Measurements from ENCODE around the gene STRN4.

STRN4 gene

DNA sequence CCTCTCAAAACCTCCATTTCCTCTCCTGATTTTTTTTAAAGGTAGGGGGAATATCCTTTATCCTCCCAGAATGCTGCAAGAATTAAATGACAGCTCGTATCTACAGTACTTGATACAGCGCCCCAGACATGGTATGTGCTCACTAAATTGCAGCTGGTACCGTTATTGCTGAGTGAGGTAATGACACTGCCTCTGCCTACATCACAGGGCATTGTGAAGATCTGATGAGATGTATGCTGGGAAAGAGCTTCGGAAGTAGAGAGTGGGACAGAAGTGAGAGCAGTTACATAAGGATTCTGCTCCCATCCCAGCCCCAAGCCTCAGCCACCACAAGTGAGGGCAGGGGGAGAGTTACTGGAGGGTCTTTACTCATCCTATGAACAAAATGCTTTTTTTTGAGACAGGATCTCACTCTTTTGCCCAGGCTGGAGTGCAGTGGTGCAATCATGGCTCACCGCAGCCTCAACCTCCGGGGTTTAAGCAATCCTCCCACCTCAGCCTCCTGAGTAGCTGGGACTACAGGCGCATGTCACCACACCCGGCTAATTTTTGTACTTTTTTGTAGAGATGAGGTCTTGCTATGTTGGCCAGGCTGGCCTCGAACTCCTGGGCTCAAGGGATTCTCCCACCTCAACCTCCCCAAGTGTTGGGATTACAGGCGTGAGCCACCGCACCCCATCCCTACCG is 2.1 kb downstream of the STRN4 start:
- no peak for FAIRE-seq
- DNase-seq (ENCODE audit: insufficient read length, low spot score) = no peak
- no peak for TF ChIP-seq SPI1 (IDR thresholded peaks at IDR 0.05; ENCODE audit: low read depth, low read length)
- no peak for TF ChIP-seq PAX5 (IDR thresholded peaks at IDR 0.05; ENCODE audit: insufficient read depth, low read length, severe bottlenecking)
- no peak for TF ChIP-seq TAF1 (IDR thresholded peaks at IDR 0.05; ENCODE audit: low read depth, low read length)
- no peak for TF ChIP-seq POU2F2 (IDR thresholded peaks at IDR 0.05; ENCODE audit: low read depth, low read length)

DNA sequence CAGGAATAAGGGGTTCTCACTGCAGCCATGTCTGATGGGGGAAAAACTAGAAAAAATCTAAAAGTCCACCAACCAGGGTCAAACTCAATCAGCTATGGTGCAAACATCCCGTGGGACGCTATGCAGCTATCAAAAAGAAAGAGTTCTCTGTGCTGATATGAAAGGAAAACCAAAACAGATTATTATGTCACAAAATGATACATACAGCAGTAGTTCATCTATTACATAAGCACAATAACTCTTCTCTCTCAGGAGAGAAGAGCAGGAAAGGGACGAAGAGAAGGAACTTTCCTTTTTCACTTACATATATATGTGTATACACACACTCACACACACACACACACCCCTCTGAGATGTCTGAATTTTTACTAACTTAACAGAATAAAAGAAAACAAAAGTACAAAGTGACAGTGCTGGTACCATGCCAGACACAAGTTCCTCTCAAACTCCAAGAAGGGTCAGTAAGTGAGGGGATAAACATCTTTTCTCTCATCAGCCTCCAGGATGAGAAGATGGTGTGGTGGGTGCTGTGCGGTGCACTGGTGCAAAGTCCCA is 3.2 kb downstream of the STRN4 start:
- no peak for TF ChIP-seq POU2F2 (IDR thresholded peaks at IDR 0.05; ENCODE audit: low read depth, low read length)
- no peak for TF ChIP-seq POLR2AphosphoS5 (IDR thresholded peaks at IDR 0.05; ENCODE audit: low read depth, low read length)
- TF ChIP-seq TAF1 (IDR thresholded peaks at IDR 0.05; ENCODE audit: low read depth, low read length) = no peak
- TF ChIP-seq POLR2A (IDR thresholded peaks at IDR 0.05; ENCODE audit: low read depth, low read length) = no peak
- TF ChIP-seq PAX5 (IDR thresholded peaks at IDR 0.05; ENCODE audit: insufficient read depth, low read length, severe bottlenecking) = no peak
- no peak for FAIRE-seq
- DNase-seq (ENCODE audit: insufficient read length, low spot score) = no peak

DNA sequence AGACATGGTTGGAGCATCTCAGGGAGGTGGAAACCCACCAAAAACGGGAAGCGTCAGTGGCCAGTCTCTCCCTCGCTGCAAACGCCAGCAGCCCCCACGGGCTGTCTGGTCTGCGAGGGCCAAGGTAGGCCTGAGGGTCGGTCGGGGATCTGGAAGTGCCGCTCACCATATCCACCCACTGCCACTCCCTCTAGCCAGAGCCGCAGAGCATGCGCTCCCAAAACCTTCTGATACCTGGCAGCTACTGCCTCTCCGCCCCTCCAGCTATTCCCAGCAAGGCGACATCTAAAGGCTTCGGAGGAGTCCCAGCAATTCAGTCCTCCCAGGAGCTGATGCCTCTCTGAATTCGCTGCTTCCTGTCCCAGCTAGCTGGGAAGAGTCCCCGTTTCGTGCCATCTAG is 4.8 kb downstream of the STRN4 start:
- FAIRE-seq (no peak), DNase-seq (ENCODE audit: insufficient read length, low spot score) (no peak)
- TF ChIP-seq PAX5 (IDR thresholded peaks at IDR 0.05; ENCODE audit: insufficient read depth, low read length, severe bottlenecking) (no peak), SPI1 (IDR thresholded peaks at IDR 0.05; ENCODE audit: low read depth, low read length) (no peak), POLR2AphosphoS5 (IDR thresholded peaks at IDR 0.05; ENCODE audit: low read depth, low read length) (no peak), POLR2A (IDR thresholded peaks at IDR 0.05; ENCODE audit: low read depth, low read length) (no peak), TAF1 (IDR thresholded peaks at IDR 0.05; ENCODE audit: low read depth, low read length) (no peak), POU2F2 (IDR thresholded peaks at IDR 0.05; ENCODE audit: low read depth, low read length) (no peak)

DNA sequence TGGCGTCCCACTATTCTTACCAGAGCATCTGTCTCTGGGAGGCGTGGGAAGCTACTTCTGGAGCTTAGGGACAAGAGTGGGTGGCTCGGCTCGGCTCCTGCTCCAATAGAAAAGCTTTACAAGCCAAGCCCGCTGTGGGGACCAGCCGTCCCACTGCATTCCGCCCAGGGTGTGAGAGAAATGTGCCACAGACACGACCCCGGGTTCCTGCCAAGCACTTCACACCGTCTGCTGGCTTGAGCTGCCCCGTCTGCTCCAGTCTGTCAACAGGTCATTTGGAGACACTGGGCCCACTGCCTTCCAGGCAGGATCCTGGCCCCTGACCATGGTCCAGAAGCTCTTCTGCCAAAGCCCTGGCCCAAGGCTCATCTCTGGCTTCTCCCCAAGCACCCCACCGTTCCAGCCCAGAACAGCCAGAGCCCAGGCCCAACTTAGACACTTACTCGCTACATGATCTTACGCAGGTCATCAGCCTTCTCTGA is 6.9 kb downstream of the STRN4 start:
- FAIRE-seq (no peak), DNase-seq (ENCODE audit: insufficient read length, low spot score) (no peak)
- TF ChIP-seq POU2F2 (IDR thresholded peaks at IDR 0.05; ENCODE audit: low read depth, low read length) (no peak), POLR2AphosphoS5 (IDR thresholded peaks at IDR 0.05; ENCODE audit: low read depth, low read length) (no peak), SPI1 (IDR thresholded peaks at IDR 0.05; ENCODE audit: low read depth, low read length) (no peak), POLR2A (IDR thresholded peaks at IDR 0.05; ENCODE audit: low read depth, low read length) (no peak), TAF1 (IDR thresholded peaks at IDR 0.05; ENCODE audit: low read depth, low read length) (no peak), PAX5 (IDR thresholded peaks at IDR 0.05; ENCODE audit: insufficient read depth, low read length, severe bottlenecking) (no peak)

DNA sequence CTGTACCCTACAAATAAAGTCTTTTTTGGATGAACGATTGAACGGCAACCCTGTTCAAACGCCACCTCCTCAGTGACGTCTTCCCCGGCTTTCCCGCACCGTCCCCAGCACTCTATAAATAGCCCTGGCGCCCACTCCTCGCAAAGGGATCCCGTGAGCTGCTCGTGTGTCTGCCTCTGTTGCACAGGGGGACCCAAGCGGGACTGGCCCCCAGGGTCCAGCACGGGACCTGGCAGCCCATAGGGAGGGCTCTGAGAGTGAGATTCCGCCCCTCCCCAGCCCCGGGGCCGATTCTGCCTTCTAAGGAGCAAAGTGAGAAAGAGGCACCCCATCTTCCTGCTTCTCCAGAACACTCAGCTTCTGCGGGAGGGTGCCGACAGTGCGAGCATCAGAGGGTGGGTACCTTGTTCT is 8.5 kb downstream of the STRN4 start:
- no peak for FAIRE-seq
- TF ChIP-seq PAX5 (IDR thresholded peaks at IDR 0.05; ENCODE audit: insufficient read depth, low read length, severe bottlenecking) (no peak), POLR2A (IDR thresholded peaks at IDR 0.05; ENCODE audit: low read depth, low read length) (no peak), POU2F2 (IDR thresholded peaks at IDR 0.05; ENCODE audit: low read depth, low read length) (no peak), SPI1 (IDR thresholded peaks at IDR 0.05; ENCODE audit: low read depth, low read length) (no peak), POLR2AphosphoS5 (IDR thresholded peaks at IDR 0.05; ENCODE audit: low read depth, low read length) (no peak), TAF1 (IDR thresholded peaks at IDR 0.05; ENCODE audit: low read depth, low read length) (no peak)
- no peak for DNase-seq (ENCODE audit: insufficient read length, low spot score)

DNA sequence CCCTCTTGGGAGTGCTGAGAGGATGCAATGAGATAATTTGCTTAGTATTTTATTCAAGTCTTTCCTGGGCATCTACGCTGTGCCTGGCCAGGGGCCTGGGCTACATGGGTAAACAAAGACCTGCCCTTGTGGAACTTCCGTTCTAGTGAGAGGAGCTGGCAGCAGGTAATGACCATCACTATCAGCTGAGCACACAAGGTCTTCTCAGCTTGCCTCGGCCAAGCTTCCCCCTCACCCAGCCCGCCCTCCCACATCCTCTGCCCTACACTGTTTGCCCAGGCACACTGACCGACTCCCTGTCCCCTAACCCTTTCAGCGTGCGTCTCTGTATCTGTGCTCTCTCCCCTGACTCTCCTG is 9.0 kb downstream of the STRN4 start:
- FAIRE-seq (no peak), DNase-seq (ENCODE audit: insufficient read length, low spot score) (no peak)
- TF ChIP-seq POLR2AphosphoS5 (IDR thresholded peaks at IDR 0.05; ENCODE audit: low read depth, low read length) (no peak), TAF1 (IDR thresholded peaks at IDR 0.05; ENCODE audit: low read depth, low read length) (no peak), SPI1 (IDR thresholded peaks at IDR 0.05; ENCODE audit: low read depth, low read length) (no peak), POLR2A (IDR thresholded peaks at IDR 0.05; ENCODE audit: low read depth, low read length) (no peak), POU2F2 (IDR thresholded peaks at IDR 0.05; ENCODE audit: low read depth, low read length) (no peak), PAX5 (IDR thresholded peaks at IDR 0.05; ENCODE audit: insufficient read depth, low read length, severe bottlenecking) (no peak)

DNA sequence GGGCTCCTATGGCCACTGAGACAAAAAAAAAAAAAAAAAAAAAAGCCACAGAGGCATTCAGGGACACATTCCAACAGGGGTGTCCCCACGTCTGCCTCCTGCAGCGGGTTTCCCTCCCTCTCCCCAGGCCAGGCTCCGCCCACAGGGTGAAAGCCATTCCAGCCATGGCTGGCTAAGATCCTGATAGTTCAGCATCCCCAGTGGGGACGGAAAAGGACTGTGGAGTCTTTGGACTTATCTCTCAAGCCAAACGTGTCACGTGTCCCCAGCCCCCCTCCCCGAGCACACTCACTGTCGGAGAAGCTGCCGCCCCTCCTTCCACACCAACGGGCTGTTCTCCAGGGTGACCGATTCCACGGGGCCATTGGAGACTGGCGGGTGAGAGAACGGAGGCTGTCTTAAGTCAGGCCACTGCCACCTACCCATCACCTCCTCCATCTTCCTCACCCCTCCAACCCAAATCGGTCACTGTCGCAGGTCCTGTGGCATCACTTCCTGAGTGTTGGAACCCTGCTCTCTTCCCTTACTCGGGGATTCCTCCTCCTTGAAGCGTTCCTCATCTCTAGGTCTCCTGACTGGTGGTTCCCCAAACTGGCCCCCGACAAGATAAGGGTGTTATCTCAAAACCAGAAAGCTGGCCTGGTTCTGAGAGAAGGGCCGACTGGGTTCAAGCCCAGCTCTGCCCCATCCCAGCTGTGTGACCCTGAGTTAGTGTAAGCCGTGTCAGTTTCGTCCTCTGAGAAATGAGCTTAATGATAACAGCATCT is 9.5 kb downstream of the STRN4 start:
- FAIRE-seq (no peak), DNase-seq (ENCODE audit: insufficient read length, low spot score) (no peak)
- no peak for TF ChIP-seq TAF1 (IDR thresholded peaks at IDR 0.05; ENCODE audit: low read depth, low read length)
- TF ChIP-seq POLR2AphosphoS5 (IDR thresholded peaks at IDR 0.05; ENCODE audit: low read depth, low read length) = no peak
- TF ChIP-seq POU2F2 (IDR thresholded peaks at IDR 0.05; ENCODE audit: low read depth, low read length) = no peak

DNA sequence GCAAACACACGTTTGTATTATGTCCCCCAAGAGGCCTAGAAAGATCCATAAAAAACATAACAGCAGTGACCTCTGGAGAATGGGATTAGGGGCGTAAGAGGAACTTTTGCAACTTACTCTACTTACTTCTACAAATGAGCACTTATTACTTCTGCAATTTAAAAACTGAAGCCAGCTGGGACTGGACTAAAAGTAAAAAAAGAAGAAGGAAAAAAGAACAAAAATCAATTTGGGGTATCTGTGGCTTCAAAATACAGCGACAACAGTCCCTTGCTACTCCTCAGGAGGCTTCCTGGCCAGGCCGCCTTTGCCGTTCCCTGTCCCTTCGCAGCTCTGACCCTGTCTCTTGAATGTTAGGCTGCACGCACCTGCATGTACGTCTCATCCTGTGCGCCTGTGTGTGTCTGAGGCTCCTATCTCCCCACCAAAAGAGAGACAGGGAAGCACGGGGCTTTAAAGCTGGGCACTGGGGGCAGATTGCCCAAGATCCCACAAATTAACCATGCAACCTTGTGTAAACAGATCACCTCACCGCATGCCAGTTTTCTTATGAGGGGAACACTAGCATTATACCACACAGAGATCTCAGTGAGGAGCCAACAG is 12.5 kb downstream of the STRN4 start:
- FAIRE-seq (no peak), DNase-seq (ENCODE audit: insufficient read length, low spot score) (no peak)
- TF ChIP-seq SPI1 (IDR thresholded peaks at IDR 0.05; ENCODE audit: low read depth, low read length) = no peak
- no peak for TF ChIP-seq POLR2A (IDR thresholded peaks at IDR 0.05; ENCODE audit: low read depth, low read length)
- no peak for TF ChIP-seq TAF1 (IDR thresholded peaks at IDR 0.05; ENCODE audit: low read depth, low read length)
- TF ChIP-seq PAX5 (IDR thresholded peaks at IDR 0.05; ENCODE audit: insufficient read depth, low read length, severe bottlenecking) = no peak
- TF ChIP-seq POU2F2 (IDR thresholded peaks at IDR 0.05; ENCODE audit: low read depth, low read length) = no peak
- no peak for TF ChIP-seq POLR2AphosphoS5 (IDR thresholded peaks at IDR 0.05; ENCODE audit: low read depth, low read length)

DNA sequence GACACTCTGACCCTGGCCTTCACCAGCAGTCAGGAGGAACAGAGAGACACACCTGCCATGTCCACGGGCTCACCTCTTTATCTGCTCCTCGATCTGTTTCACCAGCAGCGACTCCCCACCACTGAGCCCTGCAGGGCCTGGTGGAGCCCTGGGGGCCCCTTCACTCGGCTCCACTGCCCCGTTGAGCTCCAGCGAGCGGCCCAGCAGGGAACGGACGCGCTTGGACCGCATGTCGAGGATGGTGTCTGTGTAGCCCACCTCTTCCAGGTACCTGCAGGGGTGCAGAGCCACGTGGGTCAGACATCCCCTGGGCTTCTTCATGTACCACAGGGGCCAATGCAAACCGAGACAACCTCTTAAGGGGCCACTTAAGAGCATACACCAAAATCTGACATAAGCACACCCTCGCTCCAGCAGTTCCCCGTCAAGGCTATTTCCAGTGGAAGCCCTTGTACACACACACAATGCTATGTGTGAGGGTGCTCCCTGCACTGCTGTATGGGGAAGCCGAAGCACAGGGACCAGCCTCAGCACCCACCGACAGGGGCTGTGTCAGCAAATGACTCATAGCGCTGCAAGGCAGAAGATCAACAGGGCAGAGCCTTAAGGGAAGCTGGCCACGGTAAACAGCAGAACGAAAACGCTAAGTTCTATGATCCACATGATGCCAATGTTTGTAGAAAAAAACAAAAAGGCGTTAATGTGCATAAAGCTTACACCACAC is 13.1 kb downstream of the STRN4 start:
- TF ChIP-seq POU2F2 (IDR thresholded peaks at IDR 0.05; ENCODE audit: low read depth, low read length) = no peak
- TF ChIP-seq POLR2A (IDR thresholded peaks at IDR 0.05; ENCODE audit: low read depth, low read length) = no peak
- TF ChIP-seq TAF1 (IDR thresholded peaks at IDR 0.05; ENCODE audit: low read depth, low read length) = no peak
- FAIRE-seq (no peak), DNase-seq (ENCODE audit: insufficient read length, low spot score) (no peak)

Measured in GM12891 (cell line).